ENCODE measurements around the gene BET1L. TPM values are rescaled to one million over a fixed set of nuclear protein-coding genes. Genes with fewer than 3 reads are reported as not detected.

The BET1L gene
- total and polyA plus RNA-seq, 2 experiments from 2014 or later, result 19.5 to 22.8 TPM

- no peak for TF ChIP-seq REST (IDR thresholded peaks at IDR 0.05; ENCODE audit: unreplicated experiment)
These were observed 15.0 kb upstream of the BET1L start (continued) for GRCh38 chr11:221998-222789.

GRCh38 chr11:221539-221938 lies 14.3 kb upstream of the BET1L start:
- Histone ChIP-seq H3K27me3 (ENCODE audit: insufficient read depth) (no peaks in the 10 kb centered on the region), H4K20me1 (replicated peaks; ENCODE audit: insufficient read depth) (no peaks in the 10 kb centered on the region; the same call in 1 of the 2 replicates), H3F3A (replicated peaks; ENCODE audit: low read depth) (no peaks in the 10 kb centered on the region), H2AFZ (no peak overlapping the region), H3K4me2 (no peak overlapping the region), H3K27ac (ENCODE audit: low read depth) (no peak overlapping the region), H3K4me1 (ENCODE audit: insufficient read depth) (no peaks in the 10 kb centered on the region), H3K9me2 (ENCODE audit: insufficient read depth) (no peaks in the 10 kb centered on the region), H3K36me3 (ENCODE audit: insufficient read depth) (no peaks in the 10 kb centered on the region), H3K4me3 (no peak overlapping the region), H3K79me2 (replicated peaks; ENCODE audit: insufficient read depth) (no peaks in the 10 kb centered on the region)
- no peak for DNase-seq (ENCODE audit: low spot score)
- Mint-ChIP-seq H3K27me3 (ENCODE audit: insufficient read depth, low read depth, poor library complexity) (peaks cover 15% of the 10 kb centered on the region), H3K36me3 (ENCODE audit: low read depth) (peaks cover 9% of the 10 kb centered on the region; the same call in 1 of the 3 replicates), H3K4me3 (no peak overlapping the region), H3K4me1 (no peaks in the 10 kb centered on the region), H3K27ac (no peak overlapping the region), H3K9me3 (no peaks in the 10 kb centered on the region)
- no peak for ATAC-seq
- TF ChIP-seq ZNF114 (CRISPR knock-in tag; IDR thresholded peaks at IDR 0.05), result no peak
- no peak for TF ChIP-seq JUNB (IDR thresholded peaks at IDR 0.05; ENCODE audit: unreplicated experiment)
- no peak for TF ChIP-seq STAT1 (IDR thresholded peaks at IDR 0.05; ENCODE audit: unreplicated experiment)
- TF ChIP-seq ZNF331 (CRISPR knock-in tag; IDR thresholded peaks at IDR 0.05; ENCODE audit: low read depth), result no peak
- no peak for TF ChIP-seq ZNF462 (CRISPR knock-in tag; IDR thresholded peaks at IDR 0.05)
- TF ChIP-seq POLR2AphosphoS5 (IDR thresholded peaks at IDR 0.05; ENCODE audit: low read depth), result no peak
- TF ChIP-seq CTCF (conservative IDR thresholded peaks at IDR 0.05; ENCODE audit: low read depth in 2 of 2), result no peak
- no peak for TF ChIP-seq NANOG (IDR thresholded peaks at IDR 0.05; ENCODE audit: borderline replicate concordance)
- TF ChIP-seq EZH2 (IDR thresholded peaks at IDR 0.05; ENCODE audit: low read depth, unreplicated experiment), result no peak
- TF ChIP-seq EZH2phosphoT487 (IDR thresholded peaks at IDR 0.05; ENCODE audit: unreplicated experiment), result no peak
- TF ChIP-seq ETS1 (IDR thresholded peaks at IDR 0.05), result no peak
